NCI-H1092 (cell line): ENCODE measurements around the gene FAM120AOS.

Experiments used
- DNase-seq: peaks from one replicate; lab custom pipeline; 2025; lab: John Stamatoyannopoulos, UW

The FAM120AOS gene

GRCh38 chr9:93437996-93438395 is 15.4 kb downstream of the FAM120AOS start:
- DNase-seq = no peak

GRCh38 chr9:93436655-93437407 is 16.6 kb downstream of the FAM120AOS start:
- DNase-seq = no peak

- DNase-seq = no peak
Measured at GRCh38 chr9:93436218-93436617, 17.2 kb downstream of the FAM120AOS start.

GRCh38 chr9:93435386-93435785 is 18.0 kb downstream of the FAM120AOS start:
- DNase-seq = no peak

- no peak for DNase-seq
Measured at GRCh38 chr9:93434056-93434455, 19.3 kb downstream of the FAM120AOS start.

- DNase-seq = no peak
Measured at GRCh38 chr9:93432964-93433363, 20.4 kb downstream of the FAM120AOS start.

GRCh38 chr9:93431539-93432105 is 21.8 kb downstream of the FAM120AOS start:
- DNase-seq = no peak

GRCh38 chr9:93427655-93428379 is 25.6 kb downstream of the FAM120AOS start:
- DNase-seq = no peak

GRCh38 chr9:93422977-93423616 is 30.3 kb downstream of the FAM120AOS start:
- peak; percentile 33 for DNase-seq

- DNase-seq = no peak
Measured at GRCh38 chr9:93419023-93419422, 34.4 kb downstream of the FAM120AOS start.

GRCh38 chr9:93417538-93417937 is 35.8 kb downstream of the FAM120AOS start:
- DNase-seq = no peak

- DNase-seq = no peak
Measured at GRCh38 chr9:93416530-93417235, 36.7 kb downstream of the FAM120AOS start.

- no peak for DNase-seq
Measured at GRCh38 chr9:93415176-93415690, 38.1 kb downstream of the FAM120AOS start.

- DNase-seq = no peak
Measured at GRCh38 chr9:93413530-93413929, 39.9 kb downstream of the FAM120AOS start.

GRCh38 chr9:93406371-93406770 is 47.0 kb downstream of the FAM120AOS start:
- DNase-seq = no peak

- no peak for DNase-seq
Measured at GRCh38 chr9:93398471-93398870, 54.9 kb downstream of the FAM120AOS start.

- DNase-seq = no peak
Measured at GRCh38 chr9:93397661-93398373, 55.6 kb downstream of the FAM120AOS start.
